NCI-H2196 treated with DMSO at 0.1 percent for 48 hours (cell line): Measurements from ENCODE around the gene ANKZF1.

ENCODE experiments used
- DNase-seq: peaks from one replicate; lab custom pipeline; 2025; ENCODE audit not compliant: unreplicated experiment; lab: John Stamatoyannopoulos, UW

ANKZF1 gene

DNA sequence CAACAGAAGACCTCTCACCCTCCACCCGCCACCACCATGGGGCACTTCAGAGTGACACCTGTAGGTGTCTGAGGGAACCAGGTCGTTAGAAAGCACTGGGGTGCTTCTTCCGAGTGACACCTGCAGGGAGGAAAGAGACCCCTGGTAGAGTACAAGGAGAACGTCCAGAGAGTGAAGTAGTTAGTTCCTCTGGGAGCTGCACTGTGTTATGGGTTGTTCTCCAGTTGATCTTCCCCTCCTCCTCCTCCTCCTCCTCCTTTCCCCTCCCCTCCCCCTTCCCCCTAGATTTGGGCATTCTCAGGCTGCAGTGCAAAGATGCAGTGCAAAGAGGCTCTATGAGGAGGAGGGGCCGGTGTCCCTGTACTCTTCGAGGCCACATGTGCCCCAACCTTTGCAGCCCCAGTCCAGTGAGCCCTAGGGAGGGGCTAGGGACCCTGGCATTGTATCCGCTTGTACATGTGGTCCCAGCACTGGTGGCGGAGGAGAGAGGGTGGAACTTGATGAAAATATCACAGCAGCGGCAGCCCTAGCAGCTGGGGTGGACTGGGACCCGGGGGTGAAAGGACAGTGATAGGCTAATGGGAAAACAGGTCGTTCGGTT, 50.4 kb downstream of the ANKZF1 start:
- DNase-seq: no peak

DNA sequence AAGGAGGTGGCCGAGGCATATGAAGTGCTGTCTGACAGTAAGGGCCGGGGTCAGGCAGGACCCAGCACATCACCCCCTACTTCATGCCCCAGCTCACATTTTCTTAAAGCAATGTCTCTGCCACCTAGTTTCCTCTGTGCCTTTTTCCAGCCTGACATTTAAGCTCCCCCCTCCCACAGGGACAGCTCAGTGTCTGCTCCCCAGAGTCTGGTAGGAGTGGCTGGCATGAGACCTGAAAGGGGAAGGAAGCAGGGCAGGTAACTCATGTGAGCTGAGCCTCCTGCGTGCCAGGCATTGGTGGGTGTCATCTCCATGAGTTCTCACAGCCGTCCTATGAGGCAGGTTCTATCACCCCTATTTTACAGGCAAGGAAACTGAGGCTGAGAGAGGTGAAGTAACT, 51.0 kb downstream of the ANKZF1 start:
- no peak for DNase-seq

DNA sequence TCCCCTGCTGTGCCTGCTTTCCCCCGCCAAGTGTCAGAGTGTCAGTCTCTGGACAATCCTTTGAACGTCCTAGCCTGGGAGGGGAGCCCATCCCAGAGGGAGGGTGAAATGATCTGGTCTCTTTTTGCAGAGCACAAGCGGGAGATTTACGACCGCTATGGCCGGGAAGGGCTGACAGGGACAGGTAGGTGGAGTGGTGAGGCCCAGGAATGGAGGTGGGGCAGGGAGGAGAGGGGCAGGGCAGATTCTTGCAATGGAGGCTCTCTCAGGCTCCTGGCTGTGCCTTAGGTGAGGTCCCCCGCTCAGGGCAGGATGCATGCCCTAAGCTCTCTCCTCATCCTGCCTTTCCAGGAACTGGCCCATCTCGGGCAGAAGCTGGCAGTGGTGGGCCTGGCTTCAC, 52.0 kb downstream of the ANKZF1 start:
- DNase-seq: no peak

DNA sequence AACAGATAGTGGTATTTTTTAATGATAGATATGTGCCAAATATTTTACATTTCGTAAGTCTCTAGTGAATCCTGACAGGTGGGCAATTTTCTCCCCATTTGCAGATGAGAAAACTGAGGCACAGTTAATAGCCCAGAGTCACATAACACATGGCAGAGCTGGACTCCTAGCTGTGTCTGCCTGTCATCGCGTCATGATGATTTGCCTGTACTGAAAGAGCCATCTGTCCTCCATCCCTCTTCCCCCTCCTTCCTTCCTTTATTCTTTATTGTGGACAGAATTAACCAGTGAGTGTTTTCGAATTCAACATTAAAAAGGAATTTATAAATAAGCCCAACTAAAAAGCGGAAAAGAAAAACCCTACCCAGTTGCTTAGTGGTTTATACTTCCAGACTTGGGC, 52.8 kb downstream of the ANKZF1 start:
- DNase-seq: no peak

DNA sequence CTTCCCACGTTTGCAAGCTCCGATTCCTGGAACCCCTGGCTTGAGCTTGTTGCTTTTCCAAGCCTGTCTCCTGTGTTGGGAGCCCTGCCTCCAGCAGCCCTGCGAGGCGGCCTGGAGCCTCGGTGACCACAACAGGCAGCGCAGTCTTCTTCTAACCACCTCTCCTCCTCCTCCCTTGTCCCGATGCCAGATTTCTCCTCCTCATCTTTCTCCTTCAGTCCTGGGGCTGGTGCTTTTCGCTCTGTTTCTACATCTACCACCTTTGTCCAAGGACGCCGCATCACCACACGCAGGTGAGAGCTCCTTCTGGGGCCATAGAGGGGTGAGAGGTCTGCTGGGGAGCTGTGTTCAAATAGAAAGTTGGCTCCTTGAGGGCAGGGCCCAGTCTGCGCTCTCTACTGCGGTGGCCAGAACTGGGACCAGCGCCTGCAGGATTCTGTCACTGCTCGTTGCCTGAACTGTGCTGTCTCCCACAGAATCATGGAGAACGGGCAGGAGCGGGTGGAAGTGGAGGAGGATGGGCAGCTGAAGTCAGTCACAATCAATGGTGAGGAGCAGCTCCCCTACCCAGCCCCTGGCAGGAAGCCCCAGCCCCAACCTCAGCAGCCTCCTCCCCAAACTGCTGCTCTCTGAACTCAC, 53.5 kb downstream of the ANKZF1 start:
- no peak for DNase-seq

DNA sequence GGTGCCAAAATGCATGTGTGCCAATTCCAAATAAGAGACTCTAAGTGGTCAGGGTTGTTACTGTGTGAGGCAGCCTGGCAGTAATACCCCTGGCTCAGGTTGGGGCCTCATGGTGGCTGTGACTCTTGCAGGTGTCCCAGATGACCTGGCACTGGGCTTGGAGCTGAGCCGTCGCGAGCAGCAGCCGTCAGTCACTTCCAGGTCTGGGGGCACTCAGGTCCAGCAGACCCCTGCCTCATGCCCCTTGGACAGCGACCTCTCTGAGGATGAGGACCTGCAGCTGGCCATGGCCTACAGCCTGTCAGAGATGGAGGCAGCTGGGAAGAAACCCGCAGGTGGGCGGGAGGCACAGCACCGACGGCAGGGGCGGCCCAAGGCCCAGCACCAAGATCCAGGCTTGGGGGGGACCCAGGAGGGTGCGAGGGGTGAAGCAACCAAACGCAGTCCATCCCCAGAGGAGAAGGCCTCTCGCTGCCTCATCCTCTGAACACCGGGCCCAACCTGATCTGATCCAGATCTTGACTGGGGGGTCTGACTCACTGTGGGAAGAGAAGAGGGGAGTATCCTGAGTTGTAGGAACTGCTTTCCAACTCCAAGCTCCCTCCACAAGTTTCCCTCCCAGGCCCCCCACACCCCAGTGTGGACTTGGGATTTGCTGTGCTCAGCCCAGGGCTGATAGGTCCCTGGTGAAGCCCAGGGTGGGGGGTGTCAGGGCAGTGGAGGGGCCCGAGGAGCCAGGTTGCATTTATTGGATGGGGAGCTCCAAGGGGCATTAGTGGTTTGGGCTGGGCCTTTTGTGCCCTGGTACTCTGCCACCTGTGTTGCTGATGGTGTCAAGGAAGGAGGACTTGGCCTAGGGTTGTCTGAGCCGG, 55.1 kb downstream of the ANKZF1 start:
- DNase-seq: no peak

DNA sequence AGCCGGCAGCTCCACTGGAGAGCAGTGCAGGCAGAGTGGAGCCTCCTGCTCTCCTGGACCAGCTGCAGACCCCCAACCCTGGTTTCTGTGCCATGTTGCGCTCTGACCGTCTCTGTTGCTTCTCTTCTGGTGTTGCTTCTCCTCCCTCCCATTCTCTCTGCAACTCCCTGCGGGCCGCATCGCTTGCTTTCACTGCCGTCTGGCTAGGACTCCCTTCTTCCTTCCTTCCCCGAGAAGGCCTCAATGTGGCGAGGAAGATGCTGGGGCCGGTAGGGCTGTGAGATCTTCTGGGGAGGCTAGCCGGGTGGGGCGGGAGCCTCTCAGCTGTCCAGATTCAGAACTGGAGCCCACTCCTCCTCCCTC, 55.7 kb downstream of the ANKZF1 start:
- DNase-seq: no peak

DNA sequence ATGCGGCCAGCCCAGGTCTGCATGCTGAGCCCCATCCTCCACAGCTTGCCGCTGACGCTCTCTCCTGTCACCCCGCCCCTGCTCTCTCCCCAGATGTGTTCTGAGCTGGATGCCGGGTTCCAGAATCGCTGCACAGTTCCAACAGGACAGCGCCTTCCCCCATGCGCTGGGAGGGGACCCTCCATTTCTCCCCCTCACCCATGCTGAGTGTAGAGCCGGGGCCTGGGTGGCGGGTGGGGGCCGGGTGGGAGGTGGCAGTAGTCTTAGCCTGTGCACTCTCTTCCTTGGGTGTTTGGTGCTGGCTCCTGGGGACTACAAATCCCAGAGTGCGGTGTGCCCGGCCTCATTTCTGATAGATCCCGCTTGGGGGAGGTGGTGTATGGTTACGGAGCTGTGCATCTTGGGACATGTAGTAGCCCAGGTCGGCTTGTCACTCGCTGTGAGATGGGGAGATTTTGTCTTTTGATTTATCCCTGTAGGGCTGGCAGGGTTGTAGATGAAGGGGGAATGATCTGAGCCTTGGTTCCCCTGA, 56.4 kb downstream of the ANKZF1 start:
- no peak for DNase-seq
